ENCODE data around the gene PYDC1. TPM values are rescaled to one million over a fixed set of nuclear protein-coding genes. Genes with fewer than 3 reads are reported as not detected.
A peak's percentile ranks its signal among the peaks of the same experiment; 100 is the strongest.

The PYDC1 gene
- total and polyA plus RNA-seq, 2 of the 13 experiments (the other 11 are each of a cell fraction or from before 2014, with no cell fraction given), result not detected

DNA sequence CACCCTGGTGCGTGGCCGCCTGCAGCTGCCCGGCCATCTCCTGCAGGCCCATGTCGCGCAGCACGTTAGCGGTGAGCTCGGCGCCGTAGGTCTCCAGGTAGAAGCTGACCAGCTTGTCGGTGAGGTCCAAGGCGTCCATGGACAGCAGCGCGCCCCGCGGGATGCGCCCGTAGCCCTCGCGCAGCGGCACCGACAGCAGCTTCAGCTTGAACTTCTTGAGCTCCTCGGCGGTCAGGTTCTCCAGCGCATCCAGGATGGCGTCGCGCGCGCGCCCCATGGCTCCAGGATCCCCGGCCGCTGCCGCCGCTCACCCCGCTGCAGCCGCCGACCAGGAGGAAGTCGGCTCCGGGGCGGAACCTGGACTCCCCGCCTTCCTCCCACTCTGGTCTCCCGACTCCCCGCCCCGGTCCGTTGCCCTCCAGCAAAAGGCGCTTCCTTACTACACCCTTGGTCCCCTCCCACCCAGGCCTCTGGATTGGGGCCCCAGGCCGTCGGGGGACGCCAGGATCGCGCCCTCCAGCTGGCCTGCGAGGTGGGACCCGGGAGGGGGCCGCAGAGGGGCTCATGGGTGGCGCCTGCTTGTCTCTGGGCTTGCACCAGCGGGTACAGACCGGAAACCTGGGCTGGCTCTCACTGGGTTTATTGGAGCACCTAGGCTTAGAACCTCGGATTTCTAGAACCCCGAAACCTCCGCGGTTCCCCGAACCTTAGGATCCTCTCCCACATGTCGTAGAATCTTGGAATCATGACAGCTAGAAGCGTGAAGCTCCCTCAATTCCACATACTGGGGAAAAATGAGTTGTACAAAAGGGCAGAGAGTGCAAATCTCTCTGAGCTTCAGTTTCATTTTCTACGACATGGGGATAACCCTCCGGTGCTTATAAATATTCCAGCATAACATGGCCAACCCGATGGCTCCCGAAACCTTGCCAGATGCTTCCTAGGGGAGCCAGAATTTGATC lies 14.2 kb downstream of the PYDC1 start, which contains the start of gene PYCARD (continued):
- TF ChIP-seq, protein P1, sequence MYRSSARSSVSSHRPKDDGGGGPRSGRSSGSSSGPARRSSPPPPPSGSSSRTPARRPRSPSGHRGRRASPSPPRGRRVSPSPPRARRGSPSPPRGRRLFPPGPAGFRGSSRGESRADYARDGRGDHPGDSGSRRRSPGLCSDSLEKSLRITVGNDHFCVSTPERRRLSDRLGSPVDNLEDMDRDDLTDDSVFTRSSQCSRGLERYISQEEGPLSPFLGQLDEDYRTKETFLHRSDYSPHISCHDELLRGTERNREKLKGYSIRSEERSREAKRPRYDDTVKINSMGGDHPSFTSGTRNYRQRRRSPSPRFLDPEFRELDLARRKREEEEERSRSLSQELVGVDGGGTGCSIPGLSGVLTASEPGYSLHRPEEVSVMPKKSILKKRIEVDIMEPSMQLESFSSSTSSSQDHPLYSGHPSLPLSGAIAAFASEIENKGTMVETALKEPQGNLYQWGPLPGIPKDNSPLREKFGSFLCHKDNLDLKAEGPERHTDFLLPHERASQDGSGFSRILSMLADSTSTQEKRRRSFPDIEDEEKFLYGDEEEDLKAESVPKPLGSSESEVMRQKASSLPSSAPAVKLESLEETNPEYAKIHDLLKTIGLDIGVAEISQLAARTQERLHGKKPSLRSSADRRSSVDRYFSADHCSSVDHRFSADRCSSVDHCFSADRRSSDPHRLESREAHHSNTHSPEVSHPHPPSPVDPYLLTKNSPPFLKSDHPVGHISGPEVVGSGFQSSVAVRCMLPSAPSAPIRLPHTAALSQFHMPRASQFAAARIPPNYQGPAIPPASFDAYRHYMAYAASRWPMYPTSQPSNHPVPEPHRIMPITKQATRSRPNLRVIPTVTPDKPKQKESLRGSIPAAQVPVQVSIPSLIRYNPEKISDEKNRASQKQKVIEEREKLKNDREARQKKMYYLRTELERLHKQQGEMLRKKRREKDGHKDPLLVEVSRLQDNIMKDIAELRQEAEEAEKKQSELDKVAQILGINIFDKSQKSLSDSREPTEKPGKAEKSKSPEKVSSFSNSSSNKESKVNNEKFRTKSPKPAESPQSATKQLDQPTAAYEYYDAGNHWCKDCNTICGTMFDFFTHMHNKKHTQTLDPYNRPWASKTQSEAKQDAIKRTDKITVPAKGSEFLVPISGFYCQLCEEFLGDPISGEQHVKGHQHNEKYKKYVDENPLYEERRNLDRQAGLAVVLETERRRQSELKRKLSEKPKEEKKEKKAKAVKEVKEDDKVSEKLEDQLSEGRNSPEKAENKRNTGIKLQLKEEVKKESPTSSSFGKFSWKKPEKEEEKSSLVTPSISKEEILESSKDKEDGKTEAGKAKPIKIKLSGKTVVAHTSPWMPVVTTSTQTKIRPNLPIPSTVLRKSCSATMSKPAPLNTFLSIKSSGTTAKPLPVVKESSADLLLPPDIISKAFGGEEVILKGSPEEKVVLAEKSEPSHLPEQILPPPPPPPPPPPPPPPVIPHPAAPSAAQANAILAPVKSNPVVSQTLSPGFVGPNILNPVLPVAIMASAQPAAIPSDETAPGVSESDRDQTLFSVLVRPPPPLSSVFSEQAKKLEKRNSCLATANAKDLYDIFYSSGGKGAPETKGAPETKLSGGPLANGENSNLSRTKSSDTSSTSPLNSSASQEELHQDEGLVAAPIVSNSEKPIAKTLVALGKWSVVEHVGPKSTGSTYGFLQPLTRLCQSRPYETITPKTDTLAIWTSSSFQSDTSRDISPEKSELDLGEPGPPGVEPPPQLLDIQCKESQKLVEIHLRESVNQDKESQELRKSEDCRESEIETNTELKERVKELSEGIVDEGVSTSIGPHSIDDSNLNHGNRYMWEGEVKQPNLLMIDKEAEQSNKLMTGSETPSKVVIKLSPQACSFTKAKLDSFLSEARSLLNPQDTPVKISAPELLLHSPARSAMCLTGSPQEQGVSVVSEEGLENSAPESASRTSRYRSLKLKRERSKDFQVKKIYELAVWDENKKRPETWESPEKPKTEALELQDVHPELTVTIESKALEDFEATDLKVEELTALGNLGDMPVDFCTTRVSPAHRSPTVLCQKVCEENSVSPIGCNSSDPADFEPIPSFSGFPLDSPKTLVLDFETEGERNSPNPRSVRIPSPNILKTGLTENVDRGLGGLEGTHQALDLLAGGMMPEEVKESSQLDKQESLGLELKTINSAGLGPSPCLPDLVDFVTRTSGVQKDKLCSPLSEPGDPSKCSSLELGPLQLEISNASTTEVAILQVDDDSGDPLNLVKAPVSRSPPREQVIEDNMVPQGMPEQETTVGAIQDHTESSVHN (CRISPR knock-in tag; IDR thresholded peaks at IDR 0.05), result 0 out of 2 replicates have a peak, but pooled peaks have one; percentile 57
- no peak for TF ChIP-seq ZNF569 (CRISPR knock-in tag; IDR thresholded peaks at IDR 0.05; ENCODE audit: borderline replicate concordance)
- TF ChIP-seq KDM2A (CRISPR knock-in tag; IDR thresholded peaks at IDR 0.05; ENCODE audit: borderline replicate concordance, low read depth), result peak; percentile 57
- 0 out of 2 replicates have a peak, but pooled peaks have one; percentile 3 for TF ChIP-seq HMG20B (CRISPR knock-in tag; conservative IDR thresholded peaks at IDR 0.05)
- no peak for TF ChIP-seq HMGA1 (CRISPR knock-in tag; conservative IDR thresholded peaks at IDR 0.05)
- TF ChIP-seq, protein P2, sequence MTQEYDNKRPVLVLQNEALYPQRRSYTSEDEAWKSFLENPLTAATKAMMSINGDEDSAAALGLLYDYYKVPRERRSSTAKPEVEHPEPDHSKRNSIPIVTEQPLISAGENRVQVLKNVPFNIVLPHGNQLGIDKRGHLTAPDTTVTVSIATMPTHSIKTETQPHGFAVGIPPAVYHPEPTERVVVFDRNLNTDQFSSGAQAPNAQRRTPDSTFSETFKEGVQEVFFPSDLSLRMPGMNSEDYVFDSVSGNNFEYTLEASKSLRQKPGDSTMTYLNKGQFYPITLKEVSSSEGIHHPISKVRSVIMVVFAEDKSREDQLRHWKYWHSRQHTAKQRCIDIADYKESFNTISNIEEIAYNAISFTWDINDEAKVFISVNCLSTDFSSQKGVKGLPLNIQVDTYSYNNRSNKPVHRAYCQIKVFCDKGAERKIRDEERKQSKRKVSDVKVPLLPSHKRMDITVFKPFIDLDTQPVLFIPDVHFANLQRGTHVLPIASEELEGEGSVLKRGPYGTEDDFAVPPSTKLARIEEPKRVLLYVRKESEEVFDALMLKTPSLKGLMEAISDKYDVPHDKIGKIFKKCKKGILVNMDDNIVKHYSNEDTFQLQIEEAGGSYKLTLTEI (CRISPR knock-in tag; conservative IDR thresholded peaks at IDR 0.05), result no peak
- no peak for TF ChIP-seq SNAI1 (CRISPR knock-in tag; IDR thresholded peaks at IDR 0.05; ENCODE audit: borderline replicate concordance)
- TF ChIP-seq ZNF776 (CRISPR knock-in tag; IDR thresholded peaks at IDR 0.05), result no peak
- peak; percentile 25; the same call in 1 of the 2 replicates for TF ChIP-seq KAT8 (CRISPR knock-in tag; IDR thresholded peaks at IDR 0.05)
- no peak for TF ChIP-seq CBX1 (IDR thresholded peaks at IDR 0.05; ENCODE audit: low read depth)
- TF ChIP-seq SKI (IDR thresholded peaks at IDR 0.05; ENCODE audit: partially characterized antibody), result no peak
- peak; percentile 52; the same call in 1 of the 2 replicates for TF ChIP-seq PITX1 (CRISPR knock-in tag; IDR thresholded peaks at IDR 0.05)
- peak; percentile 80 for TF ChIP-seq ZNF263 (CRISPR knock-in tag; IDR thresholded peaks at IDR 0.05)
- TF ChIP-seq, protein P3, sequence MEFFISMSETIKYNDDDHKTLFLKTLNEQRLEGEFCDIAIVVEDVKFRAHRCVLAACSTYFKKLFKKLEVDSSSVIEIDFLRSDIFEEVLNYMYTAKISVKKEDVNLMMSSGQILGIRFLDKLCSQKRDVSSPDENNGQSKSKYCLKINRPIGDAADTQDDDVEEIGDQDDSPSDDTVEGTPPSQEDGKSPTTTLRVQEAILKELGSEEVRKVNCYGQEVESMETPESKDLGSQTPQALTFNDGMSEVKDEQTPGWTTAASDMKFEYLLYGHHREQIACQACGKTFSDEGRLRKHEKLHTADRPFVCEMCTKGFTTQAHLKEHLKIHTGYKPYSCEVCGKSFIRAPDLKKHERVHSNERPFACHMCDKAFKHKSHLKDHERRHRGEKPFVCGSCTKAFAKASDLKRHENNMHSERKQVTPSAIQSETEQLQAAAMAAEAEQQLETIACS (CRISPR knock-in tag; IDR thresholded peaks at IDR 0.05), result 0 out of 2 replicates have a peak, but pooled peaks have one; percentile 36
- peak; percentile 43; the same call in 1 of the 2 replicates for TF ChIP-seq HDAC1 (CRISPR knock-in tag; IDR thresholded peaks at IDR 0.05)
- TF ChIP-seq, protein P4, sequence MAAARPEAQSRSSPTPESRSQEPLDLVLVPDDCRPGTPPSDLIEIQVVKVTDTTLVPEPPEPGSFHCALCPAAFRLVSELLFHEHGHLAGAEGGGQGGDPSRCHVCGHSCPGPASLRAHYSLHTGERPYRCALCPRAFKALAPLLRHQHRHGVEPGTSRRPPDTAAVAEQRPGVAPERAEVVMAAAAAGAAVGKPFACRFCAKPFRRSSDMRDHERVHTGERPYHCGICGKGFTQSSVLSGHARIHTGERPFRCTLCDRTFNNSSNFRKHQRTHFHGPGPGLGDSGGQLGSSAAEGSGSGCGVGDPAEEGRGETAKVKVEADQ (CRISPR knock-in tag; IDR thresholded peaks at IDR 0.05; ENCODE audit: borderline replicate concordance), result no peak

Data from HepG2 (cell line).